Stomach smooth muscle (tissue), 2 donors: Measurements from ENCODE around the gene CCDC191.
A peak's percentile ranks its signal among the peaks of the same experiment; 100 is the strongest.

Experiments
- H3K27ac ChIP-seq: one replicate; pipeline ENCODE4 v1.7.0; 2013; ENCODE audit warnings: mild to moderate bottlenecking, low read length, inconsistent platforms
- H3K27me3 ChIP-seq, 2 donors: one replicate each; pipeline ENCODE4 v1.7.0; 2013; ENCODE audit warnings: low read length in 2 of 2; ENCODE audit not compliant: insufficient read depth in 2 of 2, control insufficient read depth in 1 of 2
- H3K36me3 ChIP-seq, 2 donors: one replicate each; pipeline ENCODE4 v1.7.0; 2013; ENCODE audit warnings: low read length in 2 of 2; ENCODE audit not compliant: control insufficient read depth in 2 of 2, insufficient read depth in 2 of 2
- H3K4me1 ChIP-seq: one replicate; pipeline ENCODE4 v1.7.0; 2013; ENCODE audit warnings: low read length; ENCODE audit not compliant: control insufficient read depth, insufficient read depth
- H3K4me3 ChIP-seq, 2 donors: one replicate each; pipeline ENCODE4 v1.7.0; 2013; ENCODE audit warnings: low read length in 2 of 2
- H3K9ac ChIP-seq, 2 donors: one replicate each; pipeline ENCODE4 v1.7.0; 2013; ENCODE audit warnings: low read length in 2 of 2, mild to moderate bottlenecking in 1 of 2
- H3K9me3 ChIP-seq, 2 donors: one replicate each; pipeline ENCODE4 v1.7.0; 2013; ENCODE audit warnings: low read length in 2 of 2; ENCODE audit not compliant: control insufficient read depth in 2 of 2
- donor health status: healthy.
- donor health status: Pancreatic carcinoma.

Gene CCDC191

GRCh38 chr3:113968986-113969385 lies 87.3 kb downstream of the CCDC191 start:
- H3K9me3 ChIP-seq = no peaks in the 10 kb centered on the region
- no peak overlapping the region for H3K27ac ChIP-seq
- H3K27me3 ChIP-seq = no peaks in the 10 kb centered on the region
- peaks cover 0 to 5% of the 10 kb centered on the region in 2 donors for H3K36me3 ChIP-seq
- H3K4me3 ChIP-seq = no peak overlapping the region
- H3K9ac ChIP-seq = no peak overlapping the region
- H3K4me1 ChIP-seq = no peaks in the 10 kb centered on the region

GRCh38 chr3:113966172-113966571 lies 90.2 kb downstream of the CCDC191 start:
- Histone ChIP-seq H3K27me3 (no peaks in the 10 kb centered on the region), H3K4me1 (no peaks in the 10 kb centered on the region), H3K36me3 (peaks cover 0 to 5% of the 10 kb centered on the region in 2 donors), H3K4me3 (no peak overlapping the region), H3K27ac (no peak overlapping the region), H3K9ac (no peak overlapping the region), H3K9me3 (no peaks in the 10 kb centered on the region)

GRCh38 chr3:113963879-113964278 lies 92.4 kb downstream of the CCDC191 start:
- no peaks in the 10 kb centered on the region for H3K27me3 ChIP-seq
- H3K9ac ChIP-seq = no peak overlapping the region
- H3K27ac ChIP-seq = no peak overlapping the region
- H3K36me3 ChIP-seq = peaks cover 0 to 5% of the 10 kb centered on the region in 2 donors
- no peak overlapping the region for H3K4me3 ChIP-seq
- no peaks in the 10 kb centered on the region for H3K9me3 ChIP-seq
- H3K4me1 ChIP-seq = no peaks in the 10 kb centered on the region

GRCh38 chr3:113954091-113954685 lies 102.1 kb downstream of the CCDC191 start:
- Histone ChIP-seq H3K36me3 (peaks cover 0 to 4% of the 10 kb centered on the region in 2 donors), H3K9ac (no peak overlapping the region), H3K4me1 (no peaks in the 10 kb centered on the region), H3K27ac (no peak overlapping the region), H3K27me3 (no peaks in the 10 kb centered on the region), H3K9me3 (no peaks in the 10 kb centered on the region), H3K4me3 (no peak overlapping the region)

GRCh38 chr3:113953677-113954076 lies 102.6 kb downstream of the CCDC191 start:
- Histone ChIP-seq H3K9me3 (no peaks in the 10 kb centered on the region), H3K4me3 (no peak overlapping the region), H3K27me3 (no peaks in the 10 kb centered on the region), H3K4me1 (peaks cover 2% of the 10 kb centered on the region), H3K9ac (no peak overlapping the region), H3K27ac (no peak overlapping the region), H3K36me3 (peaks cover 0 to 4% of the 10 kb centered on the region in 2 donors)

- Histone ChIP-seq H3K9ac (no peak overlapping the region), H3K9me3 (no peaks in the 10 kb centered on the region), H3K4me1 (peaks cover 8% of the 10 kb centered on the region), H3K4me3 (no peak overlapping the region), H3K36me3 (peaks cover 0 to 4% of the 10 kb centered on the region in 2 donors), H3K27me3 (no peaks in the 10 kb centered on the region), H3K27ac (no peak overlapping the region)
Observed at GRCh38 chr3:113952921-113953320, 103.4 kb downstream of the CCDC191 start.

- H3K27ac ChIP-seq = no peak overlapping the region
- H3K9me3 ChIP-seq = no peaks in the 10 kb centered on the region
- peak overlapping the region in 1 of 2 donors; percentile 20 for H3K9ac ChIP-seq
- H3K4me3 ChIP-seq = peak overlapping the region; percentile 50 to 83
- peaks cover 12% of the 10 kb centered on the region for H3K4me1 ChIP-seq
- H3K27me3 ChIP-seq = no peaks in the 10 kb centered on the region
- no peaks in the 10 kb centered on the region for H3K36me3 ChIP-seq
Observed at GRCh38 chr3:113948015-113948917, 108.1 kb downstream of the CCDC191 start.

GRCh38 chr3:113947372-113948014 lies 108.8 kb downstream of the CCDC191 start, which contains the start of gene ZDHHC23:
Gene ZDHHC23, plus strand, starts transcription at chr3:113948013. Its CDS starts 790 bp downstream, at chr3:113948803.
- no peak within 1 kb of the TSS for H3K27ac ChIP-seq
- H3K4me1 ChIP-seq = peaks cover 12% of the 10 kb centered on the region
- H3K9me3 ChIP-seq = no peaks in the 10 kb centered on the region
- peak within 1 kb of the TSS; percentile 55 to 83 for H3K4me3 ChIP-seq
- H3K36me3 ChIP-seq = no peaks in the 10 kb centered on the region
- H3K9ac ChIP-seq = peak within 1 kb of the TSS; percentile 48 to 55
- no peaks in the 10 kb centered on the region for H3K27me3 ChIP-seq

GRCh38 chr3:113946831-113947230 lies 109.5 kb downstream of the CCDC191 start:
- Histone ChIP-seq H3K27ac (no peak overlapping the region), H3K27me3 (no peaks in the 10 kb centered on the region), H3K9me3 (no peaks in the 10 kb centered on the region), H3K9ac (peak overlapping the region in 1 of 2 donors; percentile 48), H3K4me3 (peak overlapping the region; percentile 55 to 83), H3K4me1 (peaks cover 12% of the 10 kb centered on the region), H3K36me3 (no peaks in the 10 kb centered on the region)

- Histone ChIP-seq H3K27ac (no peak overlapping the region), H3K9ac (no peak overlapping the region), H3K36me3 (no peaks in the 10 kb centered on the region), H3K4me3 (no peak overlapping the region), H3K27me3 (no peaks in the 10 kb centered on the region), H3K9me3 (no peaks in the 10 kb centered on the region), H3K4me1 (no peaks in the 10 kb centered on the region)
Observed at GRCh38 chr3:113927556-113927955, 128.8 kb downstream of the CCDC191 start.
